Activated naive CD4-positive, alpha-beta T cell (primary cell): ENCODE data around the gene DENND1A.

Source experiments
- DNase-seq, 4 experiments: peaks; one replicate each; lab custom pipeline; 2025; lab: John Stamatoyannopoulos, UW

The DENND1A gene

DNA sequence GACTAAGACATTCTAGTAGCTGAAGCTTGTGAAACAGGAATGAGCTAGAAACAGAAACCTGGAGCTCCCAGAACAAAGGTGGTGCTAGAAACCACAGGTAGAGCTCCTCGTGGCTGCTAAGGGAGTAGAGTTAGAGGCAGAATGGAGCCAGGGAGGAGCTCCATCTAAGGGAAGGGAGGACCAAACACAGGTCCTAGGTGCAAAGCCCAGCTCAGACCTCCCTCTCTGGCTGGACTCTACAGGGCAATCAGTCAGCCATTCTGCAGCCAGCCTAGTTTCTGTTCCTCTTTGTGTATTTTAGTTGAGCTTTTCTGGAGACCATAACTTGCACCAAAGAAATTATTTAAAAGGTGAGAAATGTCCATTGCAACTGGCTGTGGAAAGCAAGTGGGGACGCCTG is 503.5 kb downstream of the DENND1A start:
- DNase-seq: no peak

DNA sequence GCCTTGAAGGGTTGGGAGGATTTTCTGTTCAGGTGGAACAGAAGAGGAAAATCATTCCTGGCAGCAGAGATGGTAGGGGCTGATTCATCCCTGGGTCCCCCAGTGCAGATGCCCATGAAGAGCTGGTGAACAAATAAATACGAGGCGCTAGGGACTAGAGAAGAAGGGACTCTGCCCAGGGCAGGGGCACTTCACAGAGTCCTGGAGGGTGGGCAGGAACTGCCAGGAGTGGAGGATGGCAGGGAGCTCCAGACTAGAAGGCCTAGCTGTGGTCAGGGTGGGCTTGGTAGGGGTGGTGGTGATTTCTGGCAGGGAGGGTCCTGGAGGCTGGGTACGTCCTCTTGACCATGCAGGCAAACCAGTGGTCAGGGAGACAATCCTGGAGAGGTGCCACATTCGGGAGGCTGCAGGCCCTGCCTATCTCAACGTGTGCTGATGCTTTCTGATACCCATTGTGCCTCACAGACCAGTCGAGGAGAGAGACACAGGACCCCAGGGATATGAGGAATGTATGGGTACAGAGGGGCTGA is 504.0 kb downstream of the DENND1A start:
- DNase-seq: no peak

DNA sequence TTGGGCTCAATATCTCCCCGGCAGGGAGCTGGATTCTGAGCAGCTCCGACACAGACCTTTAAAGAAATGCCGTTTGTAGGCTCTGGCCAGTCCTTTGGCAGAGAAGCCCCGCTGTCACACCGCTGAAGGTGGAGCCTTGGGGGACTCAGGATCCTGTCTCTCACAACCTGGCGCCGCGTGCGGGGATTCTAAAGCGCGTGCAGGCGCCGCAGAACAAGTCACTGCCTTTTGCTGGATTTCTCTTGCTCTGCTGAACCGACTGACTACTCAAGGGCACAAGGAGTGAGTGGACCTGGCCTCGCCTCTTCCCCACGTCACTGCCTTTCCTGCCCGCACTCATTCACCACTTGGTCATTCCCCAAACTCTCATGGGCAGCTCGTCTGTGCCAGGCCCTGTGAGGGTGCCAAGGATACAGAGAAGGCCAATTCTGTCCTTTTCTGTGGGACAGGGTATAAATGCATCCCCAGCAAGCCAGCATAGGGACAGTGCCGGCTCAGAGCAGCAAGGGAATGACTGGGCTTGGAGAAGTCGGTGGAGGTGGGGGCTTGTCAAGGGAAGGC is 504.6 kb downstream of the DENND1A start:
- no peak for DNase-seq

- no peak for DNase-seq
These were observed 505.2 kb downstream of the DENND1A start for GRCh38 chr9:123424552-123425225.

- no peak for DNase-seq
These were observed 505.8 kb downstream of the DENND1A start for GRCh38 chr9:123424131-123424530.

DNA sequence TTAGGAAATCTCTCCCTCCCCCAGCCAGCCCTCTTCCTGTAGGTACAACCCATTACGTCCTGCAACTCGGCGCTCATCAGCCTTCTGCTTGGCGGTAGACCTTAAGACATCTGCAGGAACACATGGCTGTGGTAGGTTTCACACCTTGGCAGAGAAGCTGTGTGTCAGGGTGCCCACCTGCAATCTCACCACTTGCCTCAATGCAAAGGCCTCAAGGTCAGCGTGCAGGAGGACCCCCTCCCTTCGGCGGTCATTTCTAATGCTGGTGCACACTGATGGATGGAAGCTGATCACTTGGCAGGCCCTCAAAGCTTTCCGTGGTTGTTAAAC is 506.6 kb downstream of the DENND1A start:
- DNase-seq: no peak

- no peak for DNase-seq
These were observed 507.2 kb downstream of the DENND1A start for GRCh38 chr9:123422635-123423310.

DNA sequence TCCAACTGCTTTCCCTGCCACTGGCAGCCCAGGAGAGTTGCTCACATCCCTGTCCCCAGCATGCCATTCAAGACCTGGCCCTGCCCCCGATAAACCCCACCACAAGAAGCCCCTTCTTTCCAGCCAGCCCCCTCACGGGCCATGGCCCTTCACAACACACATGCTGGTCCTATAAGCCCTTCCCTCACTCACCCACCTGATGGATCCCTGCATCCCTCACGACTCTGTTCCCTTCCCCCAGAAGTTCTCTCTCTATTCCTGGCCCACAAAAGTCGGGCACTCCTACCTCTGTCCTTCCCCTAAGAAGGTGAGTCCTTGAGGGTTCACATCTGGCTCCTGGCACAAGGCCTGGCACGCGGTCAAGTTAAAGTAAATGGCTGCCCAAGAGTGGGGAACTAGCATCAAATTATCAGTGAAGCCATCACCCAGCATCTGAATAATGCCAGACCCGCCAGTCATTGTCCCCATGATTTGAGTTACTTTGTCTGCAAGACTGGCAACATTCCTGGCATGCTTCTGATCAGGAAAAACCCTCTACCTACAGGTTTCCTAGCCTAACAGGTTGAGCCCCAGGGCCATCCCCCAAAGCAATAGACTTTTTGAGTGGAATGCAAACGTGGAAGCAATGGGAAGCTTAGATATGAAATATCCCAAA is 508.0 kb downstream of the DENND1A start:
- DNase-seq: no peak

- no peak for DNase-seq
These were observed 508.7 kb downstream of the DENND1A start for GRCh38 chr9:123421186-123421585.

DNA sequence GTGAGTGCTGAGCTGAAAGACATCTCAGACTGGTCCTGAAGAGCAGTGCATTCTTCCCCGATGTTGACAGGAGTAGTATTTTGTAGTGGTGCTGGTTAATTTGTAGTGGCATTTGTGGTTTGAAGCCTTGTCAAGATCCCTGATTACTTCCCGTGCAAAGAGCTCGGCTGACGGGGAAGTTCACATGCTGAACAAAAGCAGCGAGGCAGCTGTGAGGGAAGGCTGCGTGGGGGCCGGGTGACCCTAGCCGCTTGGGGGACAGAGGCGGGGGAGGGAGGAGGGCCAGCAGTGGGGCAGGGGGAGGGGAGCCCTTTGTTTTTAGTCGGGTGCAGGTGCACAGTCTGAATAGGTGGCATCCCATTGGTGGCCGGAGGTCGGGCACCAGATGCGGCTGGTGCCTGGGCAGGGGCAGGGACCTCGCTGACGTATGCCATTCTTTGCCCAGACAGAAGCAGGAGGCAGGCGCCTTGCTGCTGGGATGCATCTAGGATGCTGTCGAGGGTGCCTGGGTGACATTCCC is 509.3 kb downstream of the DENND1A start:
- no peak for DNase-seq

DNA sequence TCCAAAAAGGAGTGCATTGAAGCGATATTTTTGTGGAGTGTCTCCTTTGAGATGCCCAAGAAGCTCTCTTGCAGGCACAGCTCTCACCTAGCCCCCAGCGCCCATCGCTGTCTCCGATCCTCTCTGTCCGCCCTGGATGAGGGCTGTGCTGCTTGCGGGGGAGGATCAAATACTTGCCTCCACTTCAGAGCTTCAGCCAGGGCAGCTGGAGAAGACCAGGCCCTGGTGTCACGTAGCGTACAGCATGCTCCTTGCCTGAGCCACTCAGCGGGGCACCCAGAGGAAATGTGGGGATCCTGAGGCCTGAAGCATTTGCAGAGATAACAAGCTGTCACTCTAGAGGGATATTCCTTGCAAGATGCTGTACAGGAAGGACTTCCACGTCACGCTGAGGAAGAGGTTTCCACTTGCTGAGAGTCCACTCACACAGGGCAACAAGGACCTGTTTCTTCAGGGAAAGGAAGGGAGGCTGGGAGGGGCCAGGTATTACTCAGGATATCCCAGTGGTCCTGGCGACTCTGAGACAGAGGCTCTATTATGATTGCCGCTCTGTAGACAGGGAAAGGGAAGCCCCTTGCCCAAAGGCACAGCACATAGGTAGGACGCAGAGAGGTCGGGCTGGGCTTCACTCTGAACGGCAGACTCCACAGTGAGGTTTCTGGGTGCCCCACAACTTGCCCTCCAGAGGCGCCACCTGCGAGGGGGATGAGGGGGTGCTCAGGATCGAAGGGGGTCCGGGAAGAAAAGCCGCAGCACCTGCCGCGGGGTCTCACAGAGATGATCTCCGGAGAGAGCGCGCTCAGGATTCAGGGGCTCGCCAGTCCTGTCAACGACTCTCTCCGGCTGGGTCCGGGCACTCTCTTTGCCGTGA is 510.0 kb downstream of the DENND1A start:
- DNase-seq: no peak

- DNase-seq: no peak
These were observed 510.8 kb downstream of the DENND1A start for GRCh38 chr9:123419091-123419490.

- DNase-seq: no peak
These were observed 511.4 kb downstream of the DENND1A start for GRCh38 chr9:123418506-123418905.

DNA sequence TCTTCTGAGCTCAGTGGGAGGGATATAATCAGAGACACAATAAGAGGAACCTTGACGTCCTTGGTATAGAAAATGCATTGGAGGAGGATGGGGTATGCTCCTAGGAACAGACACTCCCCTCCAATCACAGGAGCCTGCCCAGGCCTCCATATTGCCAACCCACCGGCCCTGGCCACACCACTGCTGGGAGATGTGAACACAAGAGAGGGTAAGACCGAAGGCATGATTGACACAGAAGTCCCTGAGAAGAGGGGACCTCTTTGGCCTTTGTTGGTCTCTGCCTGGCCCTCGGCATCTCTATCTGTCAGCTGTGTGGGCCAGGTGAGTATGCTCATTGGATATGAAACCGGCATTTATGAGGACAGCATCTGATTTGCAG is 511.9 kb downstream of the DENND1A start:
- no peak for DNase-seq

GRCh38 chr9:123417289-123418051 is 512.5 kb downstream of the DENND1A start:
- DNase-seq: no peak

GRCh38 chr9:123416176-123416575 is 513.8 kb downstream of the DENND1A start:
- DNase-seq: no peak

DNA sequence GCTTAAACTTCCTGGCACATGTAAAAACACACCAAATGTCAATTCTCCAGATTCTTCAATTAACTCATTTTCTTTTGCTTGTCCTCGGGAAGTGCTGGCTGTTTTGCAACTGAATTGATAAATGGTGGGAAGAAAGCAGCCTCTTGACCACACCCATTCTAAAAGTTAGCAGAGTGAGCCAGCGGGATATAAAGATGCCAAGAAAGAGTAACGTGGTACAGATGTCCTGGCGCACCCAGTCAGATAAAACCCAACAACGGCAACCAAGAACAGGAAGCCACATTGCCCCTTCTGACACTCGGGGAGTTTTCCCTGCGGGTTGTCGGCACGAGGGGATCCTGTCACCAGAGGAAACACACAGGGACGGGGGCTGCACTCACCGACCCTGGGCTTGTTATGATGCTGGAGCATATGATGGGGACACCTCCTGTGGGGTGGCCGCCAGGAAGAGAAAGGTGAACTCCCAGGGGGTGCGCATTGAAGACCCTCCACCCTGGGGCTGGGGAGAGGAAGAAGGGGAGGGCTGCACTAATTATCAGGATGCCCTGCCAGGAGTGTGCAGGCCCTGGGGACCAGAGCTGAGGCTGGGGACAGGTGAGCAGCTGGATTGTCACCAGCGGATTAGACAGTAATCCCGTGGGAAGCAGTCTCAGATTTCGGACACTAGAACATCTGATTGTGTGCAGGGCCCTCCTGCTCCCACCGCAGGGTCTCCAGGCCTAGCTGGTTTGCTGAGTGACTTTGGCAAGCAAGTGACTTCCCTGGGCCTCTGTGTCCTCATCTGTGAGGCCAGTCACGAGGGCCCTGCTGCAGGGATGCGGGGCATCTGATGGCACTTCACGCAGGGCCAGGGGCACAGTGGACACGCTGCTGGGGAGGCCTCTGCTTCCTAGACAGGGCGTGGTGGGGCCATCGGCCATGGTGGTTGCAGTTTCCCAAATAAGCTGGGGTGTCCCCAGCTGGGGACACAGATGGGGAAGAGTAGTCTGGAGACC is 514.7 kb downstream of the DENND1A start:
- no peak for DNase-seq

GRCh38 chr9:123414204-123414603 is 515.7 kb downstream of the DENND1A start:
- no peak for DNase-seq

DNA sequence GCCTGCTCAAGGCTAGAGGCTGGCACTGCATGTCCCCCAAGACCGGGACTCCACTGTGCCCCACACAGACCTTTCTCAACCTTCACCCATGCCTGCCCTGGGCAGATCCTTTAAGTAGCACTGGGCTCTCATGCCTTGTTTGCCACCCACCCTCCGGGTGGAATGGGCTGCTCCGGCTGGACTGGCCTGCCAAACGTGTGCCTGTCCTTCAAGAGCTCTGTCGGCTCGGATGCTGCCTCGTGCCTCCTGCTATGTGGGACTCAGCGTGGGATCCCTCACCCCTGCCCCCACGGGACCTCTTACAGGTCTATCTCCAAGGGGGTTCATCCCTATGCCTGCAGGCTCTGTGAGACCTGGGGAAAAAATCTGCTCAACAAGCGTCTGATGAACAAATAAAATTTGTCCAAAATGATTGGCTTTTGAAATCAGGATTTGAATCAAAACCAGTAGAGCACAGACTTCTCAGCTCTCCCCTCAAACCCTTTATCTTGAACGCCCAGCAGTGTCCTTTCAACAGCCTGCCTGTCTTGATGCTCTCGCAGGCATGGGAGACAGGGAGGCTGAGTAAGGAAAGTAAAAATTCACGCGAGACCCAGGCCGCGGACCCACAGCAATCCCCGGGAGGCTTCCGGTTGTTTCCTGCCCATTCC is 517.6 kb downstream of the DENND1A start:
- no peak for DNase-seq
